GM18498 (cell line): ENCODE results near the gene GPX2.
A peak's percentile ranks its signal among the peaks of the same experiment; 100 is the strongest.

Experiments
- ATAC-seq: cut with Tn5 transposase; IDR thresholded peaks from one replicate; pipeline ENCODE4 v1.9.1; 2021; ENCODE audit warnings: mild to moderate bottlenecking, moderate library complexity; ENCODE audit not compliant: unreplicated experiment

Gene GPX2

GRCh38 chr14:64960762-64961276 is 18.3 kb upstream of the GPX2 start:
- ATAC-seq = no peak

- ATAC-seq = no peak
Measured at GRCh38 chr14:64958743-64959142, 16.2 kb upstream of the GPX2 start.

GRCh38 chr14:64958201-64958600 is 15.7 kb upstream of the GPX2 start:
- ATAC-seq = no peak

- ATAC-seq = no peak
Measured at GRCh38 chr14:64956697-64957406, 14.3 kb upstream of the GPX2 start.

GRCh38 chr14:64955297-64955696 is 12.8 kb upstream of the GPX2 start:
- ATAC-seq = no peak

- no peak for ATAC-seq
Measured at GRCh38 chr14:64954491-64955240, 12.1 kb upstream of the GPX2 start.

GRCh38 chr14:64953661-64954060 is 11.1 kb upstream of the GPX2 start:
- no peak for ATAC-seq

- ATAC-seq = no peak
Measured at GRCh38 chr14:64953310-64953654, 10.7 kb upstream of the GPX2 start.

GRCh38 chr14:64952598-64953309 is 10.2 kb upstream of the GPX2 start:
- peak; percentile 58 for ATAC-seq

GRCh38 chr14:64951724-64952123 is 9.2 kb upstream of the GPX2 start:
- ATAC-seq = no peak

GRCh38 chr14:64951291-64951690 is 8.7 kb upstream of the GPX2 start:
- no peak for ATAC-seq

GRCh38 chr14:64950889-64951288 is 8.3 kb upstream of the GPX2 start:
- no peak for ATAC-seq

GRCh38 chr14:64948612-64949210 is 6.2 kb upstream of the GPX2 start:
- ATAC-seq = no peak

- ATAC-seq = no peak
Measured at GRCh38 chr14:64947710-64948611, 5.4 kb upstream of the GPX2 start.

- no peak for ATAC-seq
Measured at GRCh38 chr14:64946310-64947045, 3.9 kb upstream of the GPX2 start.

- no peak for ATAC-seq
Measured at GRCh38 chr14:64945431-64946178, 3.1 kb upstream of the GPX2 start.

- ATAC-seq = no peak
Measured at GRCh38 chr14:64944861-64945260, 2.3 kb upstream of the GPX2 start.

GRCh38 chr14:64944041-64944440 is 1.5 kb upstream of the GPX2 start:
- ATAC-seq = no peak

GRCh38 chr14:64943556-64943955 is 1.0 kb upstream of the GPX2 start:
- no peak for ATAC-seq
